Lower leg skin (tissue), 4 donors: ENCODE results near the gene TMEM89. TPM values are rescaled to one million over a fixed set of nuclear protein-coding genes. Genes with fewer than 3 reads are reported as not detected.

ENCODE experiments used
- DNase-seq, 2 donors: peaks; one replicate each; pipeline ENCODE4 v3.0.0-alpha.2; 2019; ENCODE audit warnings: low spot score in 2 of 2
- H3K4me3 ChIP-seq: fragments of 200-600 bp; sonication (generic); 2 replicates; pipeline ENCODE4 v1.5.1; 2017; ENCODE audit warnings: mild to moderate bottlenecking, low read depth; ENCODE audit not compliant: poor library complexity, severe bottlenecking
- CTCF ChIP-seq, 3 donors: fragments of 450-650 bp; IDR thresholded peaks; one replicate each; pipeline ENCODE4 v1.5.1; 2016; ENCODE audit warnings: antibody characterized with exemption in 3 of 3, mild to moderate bottlenecking in 3 of 3, moderate library complexity in 2 of 3
- POLR2A ChIP-seq, 2 donors: fragments of 450-650 bp; IDR thresholded peaks; one replicate each; pipeline ENCODE4 v1.6.1; 2016 to 2017; ENCODE audit warnings: antibody characterized with exemption in 2 of 2, mild to moderate bottlenecking in 1 of 2, moderate library complexity in 1 of 2
- WGBS, 2 donors: methylation state at CpG; one replicate each; pipeline ENCODE4 v1.1.5; 2018; 5-methylcytosine and 5-hydroxymethylcytosine counted together
- intact Hi-C: fragments of 100-400 bp; cut with DNase I; formaldehyde crosslinking; loops from one replicate; pipeline ENCODE4 v1.15.0; 2023; ENCODE audit warnings: low total_unique reads
- total RNA-seq, 4 donors: library from RNA; depleted of rRNA; stranded (reverse); fragments of >200 nt; gene quantifications; one replicate each; pipeline ENCODE4 v1.1.0, GENCODE V29; 2016

The TMEM89 gene
- total RNA-seq, 4 donors from 2014 or later: not detected

- TF ChIP-seq POLR2A (IDR thresholded peaks at IDR 0.05): no peak
- TF ChIP-seq CTCF (IDR thresholded peaks at IDR 0.05): no peak
- H3K4me3 ChIP-seq: no peak overlapping the region
- 89 to 91% methylated on average over 14 of the region's 15 CpGs for WGBS, 2 donors
- DNase-seq: no peak
- intact Hi-C loops: no loop called here
These were observed 26.8 kb upstream of the TMEM89 start for GRCh38 chr3:48648188-48648850.

- TF ChIP-seq POLR2A (IDR thresholded peaks at IDR 0.05): no peak
- no peak for TF ChIP-seq CTCF (IDR thresholded peaks at IDR 0.05)
- no peak overlapping the region for H3K4me3 ChIP-seq
- no peak for DNase-seq
- 78 to 82% methylated on average over 9 of the region's 9 CpGs for WGBS, 2 donors
- intact Hi-C loops: no loop called here
These were observed 26.1 kb upstream of the TMEM89 start for GRCh38 chr3:48647714-48648113.

GRCh38 chr3:48644898-48645760 is 23.6 kb upstream of the TMEM89 start:
- intact Hi-C loops: no loop called here
- 94 to 96% methylated on average over 16 to 19 of the region's 22 CpGs for WGBS, 2 donors
- no peak for TF ChIP-seq POLR2A (IDR thresholded peaks at IDR 0.05)
- no peak for TF ChIP-seq CTCF (IDR thresholded peaks at IDR 0.05)
- no peak for DNase-seq
- no peak overlapping the region for H3K4me3 ChIP-seq

GRCh38 chr3:48642605-48643004 is 21.0 kb upstream of the TMEM89 start:
- TF ChIP-seq POLR2A (IDR thresholded peaks at IDR 0.05) (no peak), CTCF (IDR thresholded peaks at IDR 0.05) (no peak)
- WGBS, 2 donors: 90 to 93% methylated on average over 12 of the region's 12 CpGs
- DNase-seq: no peak
- intact Hi-C loops: no loop called here
- no peak overlapping the region for H3K4me3 ChIP-seq

- intact Hi-C loops: no loop called here
- H3K4me3 ChIP-seq: no peak overlapping the region
- no peak for DNase-seq
- TF ChIP-seq CTCF (IDR thresholded peaks at IDR 0.05): no peak
- TF ChIP-seq POLR2A (IDR thresholded peaks at IDR 0.05): no peak
- 88 to 100% methylated on average over 1 to 2 of the region's 3 CpGs for WGBS, 2 donors
These were observed 19.8 kb upstream of the TMEM89 start for GRCh38 chr3:48641396-48641795.
